HepG2 (cell line): ENCODE measurements around the gene INHA. TPM values are rescaled to one million over a fixed set of nuclear protein-coding genes. Genes with fewer than 3 reads are reported as not detected.
A peak's percentile ranks its signal among the peaks of the same experiment; 100 is the strongest.

Experiments used
- ATF7 ChIP-seq, 2 experiments: fragments of 450-650 bp in 1 of 2; sonication (generic) in 1 of 2; formaldehyde crosslinking in 1 of 2; IDR thresholded peaks; 2 replicates each; pipeline versions ENCODE4 v1.4.0 to v1.6.1; 2016 to 2020; ENCODE audit warnings: antibody characterized with exemption in 1 of 2, mild to moderate bottlenecking in 1 of 2, missing genetic modification reagents in 1 of 2
- DBP ChIP-seq: sonication (generic); formaldehyde crosslinking; IDR thresholded peaks from 2 replicates; pipeline ENCODE4 v1.4.0; 2020; ENCODE audit warnings: missing genetic modification reagents; ENCODE audit errors: not compliant biosample characterization
- E2F1 ChIP-seq: sonication (generic); formaldehyde crosslinking; IDR thresholded peaks from 2 replicates; pipeline ENCODE4 v1.5.0; 2020; ENCODE audit warnings: missing genetic modification reagents
- GTF3A ChIP-seq: sonication (generic); formaldehyde crosslinking; conservative IDR thresholded peaks from 2 replicates; pipeline ENCODE4 v1.4.0; 2020; ENCODE audit warnings: mild to moderate bottlenecking, missing genetic modification reagents
- IKZF1 ChIP-seq: fragments of 450-650 bp; IDR thresholded peaks from 2 replicates; pipeline ENCODE4 v1.7.1; 2016
- JUND ChIP-seq: sonication (generic); formaldehyde crosslinking; IDR thresholded peaks from 2 replicates; pipeline ENCODE4 v1.8.0; 2022; ENCODE audit warnings: mild to moderate bottlenecking, missing genetic modification reagents
- MEIS1 ChIP-seq: sonication (generic); formaldehyde crosslinking; IDR thresholded peaks from 2 replicates; pipeline ENCODE4 v1.9.0; 2021; ENCODE audit warnings: mild to moderate bottlenecking, missing genetic modification reagents, moderate library complexity, borderline replicate concordance
- NR2F6 ChIP-seq, 2 experiments: IDR thresholded peaks; 2 replicates each; pipeline ENCODE4 v1.6.1; 2016; ENCODE audit warnings: antibody characterized with exemption in 1 of 2, mild to moderate bottlenecking in 1 of 2
- RAD51 ChIP-seq: fragments of 450-650 bp; IDR thresholded peaks from 2 replicates; pipeline ENCODE4 v1.6.1; 2016; ENCODE audit warnings: borderline replicate concordance
- RFX5 ChIP-seq: IDR thresholded peaks from 2 replicates; pipeline ENCODE4 v1.6.1; 2011; ENCODE audit warnings: low read depth, low read length, improper control_type of control experiment
- TERF1 ChIP-seq: sonication (generic); formaldehyde crosslinking; IDR thresholded peaks from 2 replicates; pipeline ENCODE4 v1.8.0; 2022; ENCODE audit warnings: mild to moderate bottlenecking, missing genetic modification reagents, moderate library complexity
- U2AF2 ChIP-seq: fragments of 200-400 bp; formaldehyde crosslinking; IDR thresholded peaks from 2 replicates; pipeline ENCODE4 v1.6.1; 2017; ENCODE audit warnings: low read depth, mild to moderate bottlenecking, low read length
- ZNF232 ChIP-seq: sonication (generic); formaldehyde crosslinking; IDR thresholded peaks from 2 replicates; pipeline ENCODE4 v1.4.0; 2020; ENCODE audit warnings: missing genetic modification reagents, borderline replicate concordance
- ZNF558 ChIP-seq: sonication (generic); formaldehyde crosslinking; IDR thresholded peaks from 2 replicates; pipeline ENCODE4 v1.9.0; 2022; ENCODE audit warnings: mild to moderate bottlenecking, missing genetic modification reagents, borderline replicate concordance
- ZNF709 ChIP-seq: sonication (generic); formaldehyde crosslinking; IDR thresholded peaks from 2 replicates; pipeline ENCODE4 v1.5.0; 2020; ENCODE audit warnings: mild to moderate bottlenecking, missing genetic modification reagents
- ZNF790 ChIP-seq: sonication (generic); formaldehyde crosslinking; IDR thresholded peaks from 2 replicates; pipeline ENCODE4 v1.8.0; 2022; ENCODE audit warnings: missing genetic modification reagents, mild to moderate bottlenecking, borderline replicate concordance
- ZSCAN22 ChIP-seq: sonication (generic); formaldehyde crosslinking; IDR thresholded peaks from 2 replicates; pipeline ENCODE4 v1.4.0; 2020; ENCODE audit warnings: mild to moderate bottlenecking, missing genetic modification reagents
- ZSCAN25 ChIP-seq: sonication (generic); formaldehyde crosslinking; IDR thresholded peaks from 2 replicates; pipeline ENCODE4 v1.8.0; 2022; ENCODE audit warnings: mild to moderate bottlenecking, missing genetic modification reagents
- polyA plus RNA-seq, 8 experiments: library from polyadenylated mRNA; depleted of rRNA in 3 of 8; stranded (reverse) in 7 of 8; unstranded in 1 of 8; fragments of >200 nt; fragmentation: Illumina TruSeq in 4 of 8; extraction: Trizol in 4 of 8; gene quantifications; 2 replicates each; pipeline versions ENCODE4 v1.2.1 to v1.2.3, GENCODE V29; 2011 to 2016; ENCODE audit warnings: low read depth in 4 of 8, missing spikeins in 1 of 8, mixed read lengths in 1 of 8; ENCODE audit not compliant: insufficient read depth in 1 of 8
- total RNA-seq, 5 experiments: library from RNA; depleted of rRNA; stranded (reverse); fragments of >200 nt; fragmentation: Illumina TruSeq; extraction: Trizol; gene quantifications; 2 replicates each; pipeline ENCODE4 v1.2.3, GENCODE V29; 2016; ENCODE audit warnings: low read depth in 1 of 5
- TF ChIP-seq, protein P1 (sequence below): sonication (generic); formaldehyde crosslinking; IDR thresholded peaks from 2 replicates; pipeline ENCODE4 v1.4.0; 2020; ENCODE audit warnings: missing genetic modification reagents, borderline replicate concordance
- TF ChIP-seq, protein P2 (sequence below): sonication (generic); formaldehyde crosslinking; IDR thresholded peaks from 2 replicates; pipeline ENCODE4 v1.8.0; 2022; ENCODE audit warnings: missing genetic modification reagents, low read depth, mild to moderate bottlenecking, borderline replicate concordance

INHA gene
- total and polyA plus RNA-seq, 2 of the 13 experiments (the other 11 are each of a cell fraction or from before 2014, with no cell fraction given) = 4.1 to 15.2 TPM

DNA sequence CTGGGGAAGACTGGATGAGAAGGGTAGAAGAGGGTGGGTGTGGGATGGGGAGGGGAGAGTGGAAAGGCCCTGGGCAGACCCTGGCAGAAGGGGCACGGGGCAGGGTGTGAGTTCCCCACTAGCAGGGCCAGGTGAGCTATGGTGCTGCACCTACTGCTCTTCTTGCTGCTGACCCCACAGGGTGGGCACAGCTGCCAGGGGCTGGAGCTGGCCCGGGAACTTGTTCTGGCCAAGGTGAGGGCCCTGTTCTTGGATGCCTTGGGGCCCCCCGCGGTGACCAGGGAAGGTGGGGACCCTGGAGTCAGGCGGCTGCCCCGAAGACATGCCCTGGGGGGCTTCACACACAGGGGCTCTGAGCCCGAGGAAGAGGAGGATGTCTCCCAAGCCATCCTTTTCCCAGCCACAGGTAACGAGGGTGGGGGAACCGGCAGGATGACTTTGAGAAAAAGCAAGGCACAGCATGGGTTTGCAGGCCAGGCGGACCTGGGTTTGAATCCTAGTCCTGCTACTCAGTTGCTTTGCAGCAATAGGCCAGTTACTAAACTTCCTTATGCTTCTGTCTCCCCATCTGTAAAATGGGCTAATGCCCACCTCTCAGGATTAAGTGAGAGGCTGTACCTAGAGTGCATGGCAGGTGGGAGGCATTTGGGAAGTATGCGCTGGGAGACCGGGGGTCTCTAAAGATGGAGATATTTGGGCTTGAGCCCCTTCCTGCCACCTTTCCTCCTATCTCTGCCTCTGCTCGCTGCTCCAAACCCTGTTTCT, at the start of gene INHA (continued):
- no peak for TF ChIP-seq ATF7 (IDR thresholded peaks at IDR 0.05)
- TF ChIP-seq ATF7 (CRISPR knock-in tag; IDR thresholded peaks at IDR 0.05) = no peak
- TF ChIP-seq TERF1 (CRISPR knock-in tag) = 0 out of 2 replicates have a peak, but pooled peaks have one; percentile 71
- no peak for TF ChIP-seq ZNF790 (CRISPR knock-in tag)
- TF ChIP-seq JUND (CRISPR knock-in tag) = no peak; the same call in 1 of the 2 replicates
- peak; percentile 35 for TF ChIP-seq DBP (CRISPR knock-in tag)
- TF ChIP-seq, protein P1, sequence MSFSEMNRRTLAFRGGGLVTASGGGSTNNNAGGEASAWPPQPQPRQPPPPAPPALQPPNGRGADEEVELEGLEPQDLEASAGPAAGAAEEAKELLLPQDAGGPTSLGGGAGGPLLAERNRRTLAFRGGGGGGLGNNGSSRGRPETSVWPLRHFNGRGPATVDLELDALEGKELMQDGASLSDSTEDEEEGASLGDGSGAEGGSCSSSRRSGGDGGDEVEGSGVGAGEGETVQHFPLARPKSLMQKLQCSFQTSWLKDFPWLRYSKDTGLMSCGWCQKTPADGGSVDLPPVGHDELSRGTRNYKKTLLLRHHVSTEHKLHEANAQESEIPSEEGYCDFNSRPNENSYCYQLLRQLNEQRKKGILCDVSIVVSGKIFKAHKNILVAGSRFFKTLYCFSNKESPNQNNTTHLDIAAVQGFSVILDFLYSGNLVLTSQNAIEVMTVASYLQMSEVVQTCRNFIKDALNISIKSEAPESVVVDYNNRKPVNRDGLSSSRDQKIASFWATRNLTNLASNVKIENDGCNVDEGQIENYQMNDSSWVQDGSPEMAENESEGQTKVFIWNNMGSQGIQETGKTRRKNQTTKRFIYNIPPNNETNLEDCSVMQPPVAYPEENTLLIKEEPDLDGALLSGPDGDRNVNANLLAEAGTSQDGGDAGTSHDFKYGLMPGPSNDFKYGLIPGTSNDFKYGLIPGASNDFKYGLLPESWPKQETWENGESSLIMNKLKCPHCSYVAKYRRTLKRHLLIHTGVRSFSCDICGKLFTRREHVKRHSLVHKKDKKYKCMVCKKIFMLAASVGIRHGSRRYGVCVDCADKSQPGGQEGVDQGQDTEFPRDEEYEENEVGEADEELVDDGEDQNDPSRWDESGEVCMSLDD (CRISPR knock-in tag) = no peak
- no peak for TF ChIP-seq IKZF1
- 0 out of 2 replicates have a peak, but pooled peaks have one; percentile 76 for TF ChIP-seq GTF3A (CRISPR knock-in tag)
- TF ChIP-seq E2F1 (CRISPR knock-in tag) = 0 out of 2 replicates have a peak, but pooled peaks have one; percentile 26
- no peak for TF ChIP-seq ZNF232 (CRISPR knock-in tag)
- no peak for TF ChIP-seq NR2F6 (IDR thresholded peaks at IDR 0.05)
- no peak for TF ChIP-seq NR2F6 (CRISPR knock-in tag; IDR thresholded peaks at IDR 0.05)
- 0 out of 2 replicates have a peak, but pooled peaks have one; percentile 25 for TF ChIP-seq ZNF558
- TF ChIP-seq ZNF709 (CRISPR knock-in tag) = 0 out of 2 replicates have a peak, but pooled peaks have one; percentile 55
- TF ChIP-seq ZSCAN25 (CRISPR knock-in tag) = no peak; the same call in 1 of the 2 replicates
- TF ChIP-seq, protein P2, sequence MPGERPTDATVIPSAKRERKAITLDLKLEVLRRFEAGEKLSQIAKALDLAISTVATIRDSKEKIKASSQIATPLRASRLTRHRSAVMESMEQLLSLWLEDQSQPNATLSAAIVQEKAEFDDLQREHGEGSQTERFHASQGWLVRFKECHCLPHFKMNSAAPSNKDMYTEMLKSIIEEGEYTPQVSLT (CRISPR knock-in tag) = no peak
- no peak for TF ChIP-seq RFX5
- TF ChIP-seq RAD51 = no peak
- 0 out of 2 replicates have a peak, but pooled peaks have one; percentile 2 for TF ChIP-seq ZSCAN22 (CRISPR knock-in tag)
- TF ChIP-seq U2AF2 = no peak
- 0 out of 2 replicates have a peak, but pooled peaks have one; percentile 62 for TF ChIP-seq MEIS1
